Gastrocnemius medialis (tissue), 4 donors: ENCODE data around the gene MMEL1. TPM values are rescaled to one million over a fixed set of nuclear protein-coding genes. Genes with fewer than 3 reads are reported as not detected.
"Not testable (repeated sequence)": the region's sequence is repeated elsewhere in the genome, so short reads cannot be mapped to it uniquely, and the experiment has no call there.

Experiments used
- ATAC-seq, 2 donors: fragments of 150-250 bp; one replicate each; pipeline ENCODE4 v1.9.1; 2016
- DNase-seq, 2 donors: peaks; one replicate each; pipeline ENCODE4 v3.0.0-alpha.2; 2019
- H3K27ac ChIP-seq, 4 donors: fragments of 200-600 bp; sonication (generic); 1 replicate in 1 of 4; 2 replicates in 3 of 4; pipeline ENCODE4 v1.5.1; 2016 to 2018; ENCODE audit warnings: mild to moderate bottlenecking in 2 of 4, moderate library complexity in 1 of 4
- H3K27me3 ChIP-seq, 3 donors: fragments of 200-600 bp; sonication (generic) in 2 of 3; 1 replicate in 1 of 3; 2 replicates in 2 of 3; pipeline versions ENCODE4 v1.5.1 to v1.6.0; 2016 to 2019; ENCODE audit warnings: mild to moderate bottlenecking in 1 of 3, moderate library complexity in 1 of 3
- H3K36me3 ChIP-seq, 2 donors: fragments of 200-600 bp; sonication (generic) in 1 of 2; one replicate each; pipeline ENCODE4 v1.5.1; 2017 to 2018
- H3K4me1 ChIP-seq, 2 donors: fragments of 200-600 bp; sonication (generic) in 1 of 2; one replicate each; pipeline ENCODE4 v1.5.1; 2016 to 2017; ENCODE audit warnings: mild to moderate bottlenecking in 2 of 2
- H3K4me3 ChIP-seq, 4 donors: fragments of 200-600 bp; sonication (generic) in 3 of 4; 1 replicate in 1 of 4; 2 replicates in 3 of 4; pipeline ENCODE4 v1.5.1; 2016 to 2019; ENCODE audit warnings: mild to moderate bottlenecking in 2 of 4
- H3K9me3 ChIP-seq, 3 donors: fragments of 200-600 bp; sonication (generic) in 2 of 3; 1 replicate in 1 of 3; 2 replicates in 2 of 3; pipeline ENCODE4 v1.5.1; 2016 to 2019
- POLR2A ChIP-seq, 2 donors: fragments of 450-650 bp; IDR thresholded peaks; one replicate each; pipeline ENCODE4 v1.6.1; 2017; ENCODE audit warnings: antibody characterized with exemption in 2 of 2, mild to moderate bottlenecking in 2 of 2, moderate library complexity in 2 of 2
- in situ Hi-C, 4 donors: fragments of 200-750 bp; cut with MboI; loops; one replicate each; pipeline versions ENCODE4 v1.15.0 to v1.8.0; 2017; ENCODE audit warnings: low sequenced_read_pairs in 4 of 4
- intact Hi-C: fragments of 100-400 bp; cut with DNase I; formaldehyde crosslinking; loops from one replicate; pipeline ENCODE4 v1.15.1; 2023; ENCODE audit warnings: low total_unique reads
- total RNA-seq, 4 donors: library from RNA; depleted of rRNA; stranded (reverse); fragments of >200 nt; gene quantifications; one replicate each; pipeline versions ENCODE4 v1.1.0 to v1.2.3, GENCODE V29; 2016
- TF ChIP-seq, protein P1 (sequence below), 5 experiments: fragments of 450-650 bp in 3 of 5; fragments of 200-600 bp in 2 of 5; sonication (generic) in 2 of 5; IDR thresholded peaks in 4 of 5; conservative IDR thresholded peaks in 1 of 5; 1 replicate in 4 of 5; 2 replicates in 1 of 5; pipeline ENCODE4 v1.5.1; 2016 to 2019; ENCODE audit warnings: antibody characterized with exemption in 5 of 5, mild to moderate bottlenecking in 3 of 5, moderate library complexity in 3 of 5

MMEL1 gene, protein sequence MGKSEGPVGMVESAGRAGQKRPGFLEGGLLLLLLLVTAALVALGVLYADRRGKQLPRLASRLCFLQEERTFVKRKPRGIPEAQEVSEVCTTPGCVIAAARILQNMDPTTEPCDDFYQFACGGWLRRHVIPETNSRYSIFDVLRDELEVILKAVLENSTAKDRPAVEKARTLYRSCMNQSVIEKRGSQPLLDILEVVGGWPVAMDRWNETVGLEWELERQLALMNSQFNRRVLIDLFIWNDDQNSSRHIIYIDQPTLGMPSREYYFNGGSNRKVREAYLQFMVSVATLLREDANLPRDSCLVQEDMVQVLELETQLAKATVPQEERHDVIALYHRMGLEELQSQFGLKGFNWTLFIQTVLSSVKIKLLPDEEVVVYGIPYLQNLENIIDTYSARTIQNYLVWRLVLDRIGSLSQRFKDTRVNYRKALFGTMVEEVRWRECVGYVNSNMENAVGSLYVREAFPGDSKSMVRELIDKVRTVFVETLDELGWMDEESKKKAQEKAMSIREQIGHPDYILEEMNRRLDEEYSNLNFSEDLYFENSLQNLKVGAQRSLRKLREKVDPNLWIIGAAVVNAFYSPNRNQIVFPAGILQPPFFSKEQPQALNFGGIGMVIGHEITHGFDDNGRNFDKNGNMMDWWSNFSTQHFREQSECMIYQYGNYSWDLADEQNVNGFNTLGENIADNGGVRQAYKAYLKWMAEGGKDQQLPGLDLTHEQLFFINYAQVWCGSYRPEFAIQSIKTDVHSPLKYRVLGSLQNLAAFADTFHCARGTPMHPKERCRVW
- not detected for total RNA-seq

DNA sequence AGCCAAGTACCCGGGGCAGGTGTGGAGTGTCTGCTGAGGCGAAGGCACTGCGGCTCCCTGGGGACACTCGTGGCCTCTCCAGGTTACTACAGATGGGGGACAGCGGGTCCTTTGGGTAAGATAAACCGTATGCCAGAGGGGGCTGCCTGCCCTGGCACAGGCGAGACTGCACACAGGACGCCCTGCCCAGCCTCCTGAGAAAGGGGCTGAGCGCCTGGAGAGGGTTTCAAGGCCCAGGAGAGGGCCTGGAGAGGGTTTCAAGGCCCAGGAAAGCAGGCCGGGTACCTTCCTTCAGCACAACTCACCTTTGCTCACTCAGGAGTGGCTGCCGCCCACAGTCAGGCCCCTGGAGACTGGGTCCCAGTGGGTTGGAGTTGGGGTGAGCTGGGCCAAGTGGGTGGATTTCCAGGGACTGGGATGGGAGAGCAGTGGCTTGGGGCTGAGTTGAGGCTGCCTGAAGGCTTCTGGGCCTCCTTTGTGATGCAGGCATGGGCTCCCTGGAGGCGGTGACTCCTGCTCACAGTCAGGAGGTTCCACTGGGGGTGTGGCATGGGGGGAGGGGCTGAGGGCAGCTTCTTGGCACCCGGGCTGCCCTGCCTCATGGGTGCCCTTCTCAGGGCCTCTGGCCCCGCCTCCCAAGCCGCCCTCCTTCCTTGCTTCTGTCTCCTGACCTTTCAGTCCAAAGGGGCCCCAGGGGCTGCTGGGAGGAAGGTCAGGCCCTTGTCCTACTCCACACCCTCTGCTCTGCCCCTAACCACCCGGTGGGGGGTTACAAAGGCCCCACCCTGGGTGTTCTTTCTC is at the start of gene MMEL1:
Gene MMEL1 (minus strand): TSS at position 456 of the 801 bp plus-strand sequence. CDS start 3,532 bp downstream, outside the sequence.
- intact Hi-C loops: no loop called here
- Histone ChIP-seq H3K27ac (no peak within 1 kb of the TSS), H3K9me3 (peaks cover 0 to 5% (median 0%) of the 10 kb centered on the region in 3 donors), H3K27me3 (peaks cover 42 to 73% (median 62%) of the 10 kb centered on the region in 3 donors), H3K4me1 (no peaks in the 10 kb centered on the region), H3K36me3 (no peaks in the 10 kb centered on the region), H3K4me3 (no peak within 1 kb of the TSS)
- DNase-seq: no peak
- no peak for TF ChIP-seq POLR2A (IDR thresholded peaks at IDR 0.05)
- TF ChIP-seq, protein P1, sequence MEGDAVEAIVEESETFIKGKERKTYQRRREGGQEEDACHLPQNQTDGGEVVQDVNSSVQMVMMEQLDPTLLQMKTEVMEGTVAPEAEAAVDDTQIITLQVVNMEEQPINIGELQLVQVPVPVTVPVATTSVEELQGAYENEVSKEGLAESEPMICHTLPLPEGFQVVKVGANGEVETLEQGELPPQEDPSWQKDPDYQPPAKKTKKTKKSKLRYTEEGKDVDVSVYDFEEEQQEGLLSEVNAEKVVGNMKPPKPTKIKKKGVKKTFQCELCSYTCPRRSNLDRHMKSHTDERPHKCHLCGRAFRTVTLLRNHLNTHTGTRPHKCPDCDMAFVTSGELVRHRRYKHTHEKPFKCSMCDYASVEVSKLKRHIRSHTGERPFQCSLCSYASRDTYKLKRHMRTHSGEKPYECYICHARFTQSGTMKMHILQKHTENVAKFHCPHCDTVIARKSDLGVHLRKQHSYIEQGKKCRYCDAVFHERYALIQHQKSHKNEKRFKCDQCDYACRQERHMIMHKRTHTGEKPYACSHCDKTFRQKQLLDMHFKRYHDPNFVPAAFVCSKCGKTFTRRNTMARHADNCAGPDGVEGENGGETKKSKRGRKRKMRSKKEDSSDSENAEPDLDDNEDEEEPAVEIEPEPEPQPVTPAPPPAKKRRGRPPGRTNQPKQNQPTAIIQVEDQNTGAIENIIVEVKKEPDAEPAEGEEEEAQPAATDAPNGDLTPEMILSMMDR (IDR thresholded peaks at IDR 0.05 in 4 of 5, conservative IDR thresholded peaks at IDR 0.05 in 1 of 5): no peak
- in situ Hi-C loops: no loop called here
- ATAC-seq: no peak

DNA sequence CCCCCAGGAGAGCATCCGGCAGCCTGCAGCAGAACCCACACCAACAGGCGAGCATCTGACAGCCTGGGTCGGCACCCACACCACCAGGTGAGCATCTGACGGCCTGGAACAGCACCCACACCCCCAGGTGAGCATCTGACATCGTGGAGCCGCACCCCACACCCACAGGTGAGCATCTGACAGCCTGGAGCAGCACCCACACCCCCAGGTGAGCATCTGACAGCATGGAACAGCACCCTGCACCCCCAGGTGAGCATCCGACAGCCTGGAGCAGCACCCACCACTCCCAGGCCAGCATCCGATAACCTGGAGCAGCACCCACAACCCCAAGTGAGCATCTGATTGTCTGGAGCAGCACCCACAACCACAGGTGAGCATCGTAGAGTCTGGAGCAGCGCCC is 43.9 kb upstream of the MMEL1 start:
- H3K36me3 ChIP-seq, H3K4me1 ChIP-seq, in situ Hi-C loops, intact Hi-C loops, DNase-seq, H3K9me3 ChIP-seq, H3K27ac ChIP-seq, H3K4me3 ChIP-seq, H3K27me3 ChIP-seq, ATAC-seq: not testable (repeated sequence)

DNA sequence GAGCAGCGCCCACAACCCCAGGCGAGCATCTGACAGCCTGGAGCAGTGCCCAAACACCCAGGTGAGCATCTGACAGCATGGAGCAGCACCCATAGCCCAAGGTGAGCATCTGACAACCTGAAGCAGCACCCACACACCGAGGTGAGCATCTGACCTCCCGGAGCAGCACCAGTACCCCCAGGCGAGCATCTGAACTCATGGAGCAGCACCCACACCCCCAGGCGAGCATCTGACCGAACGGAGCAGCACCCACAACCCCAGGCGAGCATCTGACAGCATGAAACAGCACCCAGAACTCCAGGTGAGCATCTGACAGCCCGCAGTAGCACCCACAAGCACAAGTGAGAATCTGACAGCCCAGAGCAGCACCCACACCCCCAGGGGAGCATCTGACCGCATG is 38.8 kb upstream of the MMEL1 start:
- H3K27ac ChIP-seq, ATAC-seq, H3K27me3 ChIP-seq, H3K9me3 ChIP-seq, H3K4me1 ChIP-seq, H3K4me3 ChIP-seq, in situ Hi-C loops, H3K36me3 ChIP-seq, intact Hi-C loops, DNase-seq: not testable (repeated sequence)

DNA sequence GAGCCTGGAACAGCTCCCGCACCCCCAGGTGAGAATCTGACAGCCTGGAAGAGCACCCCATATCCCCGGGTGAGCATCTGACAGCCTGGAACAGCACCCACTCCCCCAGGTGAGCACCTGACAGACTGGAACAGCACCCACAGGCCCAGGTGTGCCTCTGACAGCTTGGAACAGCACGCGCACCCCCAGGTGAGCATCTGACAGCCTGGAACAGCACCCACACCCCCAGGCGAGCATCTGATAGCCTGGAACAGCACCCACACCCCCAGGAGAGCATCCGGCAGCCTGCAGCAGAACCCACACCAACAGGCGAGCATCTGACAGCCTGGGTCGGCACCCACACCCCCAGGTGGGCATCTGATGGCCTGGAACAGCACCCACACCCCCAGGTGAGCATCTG is 27.0 kb upstream of the MMEL1 start:
- ATAC-seq, H3K27ac ChIP-seq, in situ Hi-C loops, H3K36me3 ChIP-seq, H3K9me3 ChIP-seq, intact Hi-C loops, H3K4me1 ChIP-seq, H3K4me3 ChIP-seq, H3K27me3 ChIP-seq: not testable (repeated sequence)
- DNase-seq: peak in 1 of 2 donors; percentile 28

DNA sequence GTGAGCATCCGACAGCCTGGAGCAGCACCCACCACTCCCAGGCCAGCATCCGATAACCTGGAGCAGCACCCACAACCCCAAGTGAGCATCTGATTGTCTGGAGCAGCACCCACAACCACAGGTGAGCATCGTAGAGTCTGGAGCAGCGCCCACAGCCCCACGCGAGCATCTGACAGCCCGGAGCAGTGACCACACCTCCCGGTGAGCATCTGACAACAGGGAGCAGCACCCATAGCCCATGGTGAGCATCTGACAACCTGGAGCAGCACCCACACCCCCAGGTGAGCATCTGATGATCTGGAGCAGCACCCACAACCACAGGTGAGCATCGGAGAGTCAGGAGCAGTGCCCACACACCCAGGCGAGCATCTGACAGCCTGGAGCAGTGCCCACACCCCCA is 25.1 kb upstream of the MMEL1 start:
- H3K36me3 ChIP-seq, in situ Hi-C loops, intact Hi-C loops, ATAC-seq, H3K4me1 ChIP-seq, DNase-seq, H3K4me3 ChIP-seq, H3K27me3 ChIP-seq, H3K9me3 ChIP-seq, H3K27ac ChIP-seq: not testable (repeated sequence)

DNA sequence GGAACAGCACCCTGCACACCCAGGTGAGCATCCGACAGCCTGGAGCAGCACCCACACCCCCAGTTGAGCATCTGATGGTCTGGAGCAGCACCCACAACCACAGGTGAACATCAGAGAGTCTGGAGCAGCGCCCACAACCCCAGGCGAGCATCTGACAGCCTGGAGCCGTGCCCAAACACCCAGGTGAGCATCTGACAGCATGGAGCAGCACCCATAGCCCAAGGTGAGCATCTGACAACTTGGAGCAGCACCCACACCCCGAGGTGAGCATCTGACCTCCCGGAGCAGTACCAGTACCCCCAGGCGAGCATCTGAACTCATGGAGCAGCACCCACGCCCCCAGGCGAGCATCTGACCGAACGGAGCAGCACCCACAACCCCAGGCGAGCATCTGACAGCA is 24.3 kb upstream of the MMEL1 start:
- intact Hi-C loops, H3K27ac ChIP-seq, H3K27me3 ChIP-seq, ATAC-seq, H3K36me3 ChIP-seq, H3K4me1 ChIP-seq, in situ Hi-C loops, H3K9me3 ChIP-seq, H3K4me3 ChIP-seq: not testable (repeated sequence)
- DNase-seq: peak in 1 of 2 donors; percentile 30

DNA sequence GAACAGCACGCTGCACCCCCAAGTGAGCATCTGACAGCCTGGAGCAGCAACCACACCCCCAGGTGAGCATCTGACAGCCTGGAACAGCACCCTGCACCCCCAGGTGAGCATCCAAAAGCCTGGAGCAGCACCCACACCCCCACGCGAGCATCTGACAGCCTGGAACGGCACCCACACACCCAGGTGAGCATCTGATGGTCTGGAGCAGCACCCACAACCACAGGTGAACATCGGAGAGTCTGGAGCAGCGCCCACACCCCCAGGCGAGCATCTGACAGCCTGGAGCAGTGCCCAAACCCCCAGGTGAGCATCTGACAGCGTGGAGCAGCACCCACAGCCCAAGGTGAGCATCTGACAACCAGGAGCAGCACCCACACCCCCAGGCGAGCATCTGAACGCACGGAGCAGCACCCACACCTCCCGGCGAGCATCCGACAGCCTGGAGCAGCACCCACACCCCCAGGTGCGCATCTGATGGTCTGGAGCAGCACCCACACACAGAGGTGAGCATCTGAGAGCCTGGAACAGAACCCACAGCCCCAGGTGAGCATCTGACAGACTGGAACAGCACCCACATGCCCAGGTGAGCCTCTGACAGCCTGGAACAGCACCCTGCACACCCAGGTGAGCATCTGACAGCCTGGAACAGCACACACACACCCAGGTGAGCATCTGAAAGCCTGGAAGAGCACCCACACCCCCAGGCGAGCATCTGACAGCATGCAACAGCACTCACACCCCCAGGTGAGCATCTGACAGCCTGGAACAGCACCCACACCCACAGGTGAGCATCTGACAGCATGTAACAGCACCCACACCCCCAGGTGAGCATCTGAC is 23.0 kb upstream of the MMEL1 start:
- in situ Hi-C loops, ATAC-seq, H3K27ac ChIP-seq, H3K9me3 ChIP-seq, H3K4me1 ChIP-seq, H3K4me3 ChIP-seq, H3K36me3 ChIP-seq, intact Hi-C loops: not testable (repeated sequence)
- DNase-seq: peak in 1 of 2 donors; percentile 34
- H3K27me3 ChIP-seq: peaks cover 0 to 11% (median 2%) of the 10 kb centered on the region in 3 donors

DNA sequence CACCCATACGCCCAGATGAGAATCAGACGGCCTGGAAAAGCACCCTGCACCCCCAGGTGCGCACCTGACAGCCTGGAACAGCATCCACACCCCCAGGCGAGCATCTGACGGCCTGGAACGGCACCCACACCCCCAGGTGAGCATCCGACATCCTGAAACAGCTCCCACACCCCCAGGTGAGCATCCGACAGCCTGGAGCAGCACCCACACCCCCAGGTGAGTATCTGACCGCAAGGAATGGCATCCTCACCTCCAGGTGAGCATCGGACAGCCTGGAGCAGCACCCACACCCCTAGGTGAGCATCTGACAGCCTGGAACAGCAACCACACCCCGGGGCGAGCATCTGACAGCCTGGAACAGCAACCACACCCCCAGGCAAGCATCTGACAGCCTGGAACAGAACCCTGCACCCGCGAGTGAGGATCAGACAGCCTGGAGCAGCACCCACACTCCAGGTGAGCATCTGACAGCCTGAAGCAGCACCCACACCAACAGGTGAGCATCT is 21.7 kb upstream of the MMEL1 start:
- H3K4me3 ChIP-seq, ATAC-seq, intact Hi-C loops, H3K36me3 ChIP-seq, H3K9me3 ChIP-seq, H3K4me1 ChIP-seq, H3K27ac ChIP-seq, DNase-seq, in situ Hi-C loops: not testable (repeated sequence)
- peaks cover 0 to 12% (median 2%) of the 10 kb centered on the region in 3 donors for H3K27me3 ChIP-seq

DNA sequence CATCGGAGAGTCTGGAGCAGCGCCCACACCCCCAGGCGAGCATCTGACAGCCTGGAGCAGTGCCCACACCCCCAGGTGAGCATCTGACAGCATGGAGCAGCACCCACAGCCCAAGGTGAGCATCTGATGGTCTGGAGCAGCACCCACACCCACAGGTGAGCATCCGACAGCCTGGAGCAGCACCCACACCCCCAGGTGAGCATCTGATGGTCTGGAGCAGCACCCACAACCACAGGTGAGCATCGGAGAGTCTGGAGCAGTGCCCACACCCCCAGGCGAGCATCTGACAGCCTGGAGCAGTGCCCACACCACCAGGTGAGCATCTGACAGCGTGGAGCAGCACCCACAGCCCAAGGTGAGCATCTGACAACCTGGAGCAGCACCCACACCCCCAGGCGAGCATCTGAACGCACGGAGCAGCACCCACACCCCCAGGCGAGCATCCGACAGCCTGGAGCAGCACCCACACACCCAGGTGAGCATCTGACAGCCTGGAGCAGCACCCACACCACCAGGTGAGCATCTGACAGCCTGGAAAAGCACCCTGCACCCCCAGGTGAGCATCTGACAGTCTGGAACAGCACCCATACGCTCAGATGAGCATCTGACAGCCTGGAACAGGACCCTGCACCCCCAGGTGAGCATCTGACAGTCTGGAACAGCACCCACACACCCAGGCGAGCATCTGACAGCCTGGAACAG is 21.1 kb upstream of the MMEL1 start:
- H3K27me3 ChIP-seq: peaks cover 0 to 12% (median 2%) of the 10 kb centered on the region in 3 donors
- H3K4me3 ChIP-seq, H3K9me3 ChIP-seq, ATAC-seq, intact Hi-C loops, H3K27ac ChIP-seq, H3K36me3 ChIP-seq, H3K4me1 ChIP-seq, in situ Hi-C loops: not testable (repeated sequence)
- peak; percentile 11 to 49 for DNase-seq
